Smooth muscle cell (in vitro differentiated cells): ENCODE results near the gene IMPDH2. TPM values are rescaled to one million over a fixed set of nuclear protein-coding genes. Genes with fewer than 3 reads are reported as not detected.

ENCODE experiments used
- DNase-seq: peaks from one replicate; lab custom pipeline; 2025; ENCODE audit not compliant: unreplicated experiment; lab: John Stamatoyannopoulos, UW
- H2AFZ ChIP-seq: fragments of 200-600 bp; sonication (generic); 2 replicates; pipeline ENCODE4 v1.6.0; 2016; ENCODE audit warnings: antibody characterized with exemption, low read depth, mild to moderate bottlenecking
- H3F3A ChIP-seq: fragments of 200-600 bp; sonication (generic); 2 replicates; pipeline ENCODE4 v1.6.0; 2017; ENCODE audit warnings: antibody characterized with exemption, low read depth
- H3K27ac ChIP-seq: fragments of 200-600 bp; sonication (generic); 2 replicates; pipeline ENCODE4 v1.5.1; 2016; ENCODE audit warnings: low read depth, mild to moderate bottlenecking
- H3K27me3 ChIP-seq: fragments of 200-600 bp; sonication (generic); 2 replicates; pipeline ENCODE4 v1.6.1; 2016; ENCODE audit warnings: low read depth, mild to moderate bottlenecking
- H3K36me3 ChIP-seq: fragments of 200-600 bp; sonication (generic); 2 replicates; pipeline ENCODE4 v1.5.1; 2016; ENCODE audit warnings: low read depth
- H3K4me1 ChIP-seq: fragments of 200-600 bp; sonication (generic); 2 replicates; pipeline ENCODE4 v1.5.1; 2016; ENCODE audit warnings: low read depth
- H3K4me2 ChIP-seq: fragments of 200-600 bp; sonication (generic); 2 replicates; pipeline ENCODE4 v1.6.0; 2016; ENCODE audit warnings: mild to moderate bottlenecking
- H3K4me3 ChIP-seq: fragments of 200-600 bp; sonication (generic); 2 replicates; pipeline ENCODE4 v1.5.1; 2016; ENCODE audit warnings: mild to moderate bottlenecking
- H3K79me2 ChIP-seq: fragments of 200-600 bp; sonication (generic); 2 replicates; pipeline ENCODE4 v1.6.0; 2016; ENCODE audit warnings: low read depth, mild to moderate bottlenecking
- H3K9ac ChIP-seq: fragments of 200-600 bp; sonication (generic); 2 replicates; pipeline ENCODE4 v1.6.0; 2016; ENCODE audit warnings: low read depth
- H3K9me3 ChIP-seq: fragments of 200-600 bp; sonication (generic); replicated peaks from 2 replicates; pipeline ENCODE4 v1.5.1; 2016; ENCODE audit warnings: low read depth
- H4K20me1 ChIP-seq: fragments of 200-600 bp; sonication (generic); 2 replicates; pipeline ENCODE4 v1.6.0; 2016; ENCODE audit warnings: low read depth
- CTCF ChIP-seq: fragments of 200-600 bp; sonication (generic); IDR thresholded peaks from 2 replicates; pipeline ENCODE4 v1.5.1; 2017; ENCODE audit warnings: borderline replicate concordance, mild to moderate bottlenecking, antibody characterized with exemption; ENCODE audit not compliant: insufficient read depth, poor library complexity, severe bottlenecking
- WGBS: methylation state at CpG from one replicate; pipeline ENCODE4 v1.1.7; 2016; ENCODE audit warnings: low lambda C conversion rate; 5-methylcytosine and 5-hydroxymethylcytosine counted together
- polyA plus RNA-seq: library from polyadenylated mRNA; unstranded; fragments of >200 nt; fragmentation: Nextera tagmentation; extraction: Ambion mirVana; gene quantifications from 2 replicates; pipeline ENCODE4 v1.2.1, GENCODE V29; 2016
- total RNA-seq: library from RNA; depleted of rRNA; stranded (reverse); fragments of >200 nt; gene quantifications from 2 replicates; pipeline ENCODE4 v1.2.3, GENCODE V29; 2014

IMPDH2 gene
- total and polyA plus RNA-seq, 2 experiments from 2014 or later, result 105 to 121 TPM

- H3K79me2 ChIP-seq, result peaks cover 50% of the 10 kb centered on the region
- WGBS, result 35% methylated on average over 12 of the region's 12 CpGs
- no peaks in the 10 kb centered on the region for H3K27me3 ChIP-seq
- peak overlapping the region; percentile 97 for H3K4me2 ChIP-seq
- H3K9me3 ChIP-seq, result no peaks in the 10 kb centered on the region
- TF ChIP-seq CTCF, result no peak
- H3K36me3 ChIP-seq, result no peaks in the 10 kb centered on the region
- H2AFZ ChIP-seq, result no peak overlapping the region
- peak overlapping the region; percentile 99 for H3K27ac ChIP-seq
- H4K20me1 ChIP-seq, result peaks cover 6% of the 10 kb centered on the region
- peaks cover 17% of the 10 kb centered on the region for H3K4me1 ChIP-seq
- peak overlapping the region; percentile 75 for H3K4me3 ChIP-seq
- peaks cover 31% of the 10 kb centered on the region for H3F3A ChIP-seq
- DNase-seq, result no peak
- H3K9ac ChIP-seq, result peak overlapping the region; percentile 98
These were observed 6.5 kb downstream of the IMPDH2 start for GRCh38 chr3:49022688-49023171.

- H3K79me2 ChIP-seq, result peaks cover 43% of the 10 kb centered on the region
- H4K20me1 ChIP-seq, result peaks cover 6% of the 10 kb centered on the region
- H3K4me3 ChIP-seq, result peak within 1 kb of the TSS; percentile 75
- no peaks in the 10 kb centered on the region for H3K27me3 ChIP-seq
- H3K4me2 ChIP-seq, result peak within 1 kb of the TSS; percentile 97
- TF ChIP-seq CTCF, result peak; percentile 91
- no peak within 1 kb of the TSS for H2AFZ ChIP-seq
- peak within 1 kb of the TSS; percentile 98 for H3K9ac ChIP-seq
- H3K4me1 ChIP-seq, result peaks cover 22% of the 10 kb centered on the region
- no peaks in the 10 kb centered on the region for H3K9me3 ChIP-seq
- peak; percentile 82 for DNase-seq
- peaks cover 28% of the 10 kb centered on the region for H3F3A ChIP-seq
- WGBS, result 1% methylated on average over 76 of the region's 83 CpGs
- H3K36me3 ChIP-seq, result no peaks in the 10 kb centered on the region
- H3K27ac ChIP-seq, result peak within 1 kb of the TSS; percentile 99
These were observed 7.1 kb downstream of the IMPDH2 start, which contains the start of gene NDUFAF3 for GRCh38 chr3:49021813-49022687. TSS of gene NDUFAF3 (plus strand) at chr3:49022121. CDS start at chr3:49022145, 24 bp downstream.

- Histone ChIP-seq H3K4me3 (peak overlapping the region; percentile 75), H3K9me3 (no peaks in the 10 kb centered on the region), H3K9ac (peak overlapping the region; percentile 98), H3K27me3 (no peaks in the 10 kb centered on the region), H3K36me3 (no peaks in the 10 kb centered on the region), H3K4me1 (peaks cover 22% of the 10 kb centered on the region), H3K79me2 (peaks cover 39% of the 10 kb centered on the region), H2AFZ (no peak overlapping the region), H4K20me1 (peaks cover 6% of the 10 kb centered on the region), H3K4me2 (peak overlapping the region; percentile 97), H3K27ac (peak overlapping the region; percentile 99), H3F3A (peaks cover 22% of the 10 kb centered on the region)
- under 1% methylated on average over 58 of the region's 60 CpGs for WGBS
- DNase-seq, result peak; percentile 97
- TF ChIP-seq CTCF, result no peak
These were observed 7.9 kb downstream of the IMPDH2 start for GRCh38 chr3:49021213-49021812.
